Coronary artery (tissue), 2 donors: Measurements from ENCODE around the gene ICE1.
"Not testable (repeated sequence)": the region's sequence is repeated elsewhere in the genome, so short reads cannot be mapped to it uniquely, and the experiment has no call there.

Experiments
- DNase-seq: peaks from one replicate; pipeline ENCODE4 v3.0.0-alpha.2; 2017; ENCODE audit warnings: low spot score
- H3K27ac ChIP-seq, 2 donors: fragments of 200-600 bp; sonication (generic); one replicate each; pipeline ENCODE4 v1.5.1; 2016 to 2019
- H3K4me3 ChIP-seq: fragments of 200-600 bp; sonication (generic); 2 replicates; pipeline ENCODE4 v1.5.1; 2016; ENCODE audit warnings: mild to moderate bottlenecking, moderate library complexity
- CTCF ChIP-seq: fragments of 200-600 bp; sonication (generic); IDR thresholded peaks from one replicate; pipeline ENCODE4 v1.5.1; 2019; ENCODE audit warnings: antibody characterized with exemption

The ICE1 gene

GRCh38 chr5:5405441-5405840, 17.0 kb upstream of the ICE1 start:
- H3K4me3 ChIP-seq: no peak overlapping the region
- DNase-seq: no peak
- H3K27ac ChIP-seq: no peak overlapping the region
- TF ChIP-seq CTCF: no peak

- H3K4me3 ChIP-seq: no peak overlapping the region
- no peak overlapping the region for H3K27ac ChIP-seq
- no peak for DNase-seq
- TF ChIP-seq CTCF: no peak
These were observed 14.6 kb upstream of the ICE1 start for GRCh38 chr5:5407924-5408323.

GRCh38 chr5:5409151-5409810, 13.2 kb upstream of the ICE1 start:
- no peak for DNase-seq
- no peak overlapping the region for H3K4me3 ChIP-seq
- no peak overlapping the region for H3K27ac ChIP-seq
- no peak for TF ChIP-seq CTCF

GRCh38 chr5:5413856-5414255, 8.6 kb upstream of the ICE1 start:
- not testable (repeated sequence) for DNase-seq, H3K27ac ChIP-seq, H3K4me3 ChIP-seq

GRCh38 chr5:5414999-5415398, 7.5 kb upstream of the ICE1 start:
- no peak overlapping the region for H3K4me3 ChIP-seq
- no peak for TF ChIP-seq CTCF
- H3K27ac ChIP-seq: no peak overlapping the region
- DNase-seq: no peak

- no peak for TF ChIP-seq CTCF
- H3K4me3 ChIP-seq: no peak overlapping the region
- DNase-seq: no peak
- no peak overlapping the region for H3K27ac ChIP-seq
These were observed 5.7 kb upstream of the ICE1 start for GRCh38 chr5:5416733-5417132.

GRCh38 chr5:5418006-5418405, 4.5 kb upstream of the ICE1 start:
- no peak for TF ChIP-seq CTCF
- Histone ChIP-seq H3K27ac (no peak overlapping the region), H3K4me3 (no peak overlapping the region)
- no peak for DNase-seq
